Right kidney (tissue), 1 donor: ENCODE data around the gene SLC35E2B.
A peak's percentile ranks its signal among the peaks of the same experiment; 100 is the strongest.
"Not testable (repeated sequence)": the region's sequence is repeated elsewhere in the genome, so short reads cannot be mapped to it uniquely, and the experiment has no call there.

Source experiments
- DNase-seq: peaks from one replicate; pipeline ENCODE4 v3.0.0-alpha.2; 2016

Gene SLC35E2B

DNA sequence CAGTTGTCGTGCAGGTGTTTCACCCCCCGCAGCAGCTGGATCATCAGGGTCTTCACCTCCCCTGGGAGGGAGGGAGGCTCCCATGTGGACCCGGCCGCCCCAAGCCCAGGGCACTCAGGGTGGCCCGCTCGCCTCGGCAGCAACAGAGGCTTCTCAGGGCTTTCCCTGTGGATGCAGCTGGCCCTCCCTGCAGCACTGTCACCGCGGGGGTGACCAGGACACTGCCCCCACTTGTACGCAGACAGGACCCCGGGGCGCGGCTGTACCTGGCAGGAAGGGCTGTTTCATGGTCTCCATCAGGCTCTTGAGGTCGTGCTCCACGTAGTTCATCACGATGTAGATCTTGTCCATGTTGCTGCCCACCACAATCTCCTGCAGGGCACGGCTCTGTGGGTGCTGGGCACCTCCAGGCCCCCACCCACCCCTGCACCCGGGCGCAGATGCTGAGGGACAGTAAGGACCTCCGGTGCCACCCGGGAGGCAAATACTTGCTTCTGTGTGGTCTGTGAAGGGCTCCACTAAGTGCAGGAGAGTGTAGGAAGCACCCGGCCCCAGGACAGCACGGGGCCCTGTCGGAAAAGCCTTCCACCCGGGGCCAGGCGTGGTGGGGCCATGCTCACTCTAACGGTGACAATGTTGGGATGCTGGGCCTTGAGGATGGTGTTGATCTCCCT is 11.8 kb upstream of the SLC35E2B start:
- not testable (repeated sequence) for DNase-seq

DNA sequence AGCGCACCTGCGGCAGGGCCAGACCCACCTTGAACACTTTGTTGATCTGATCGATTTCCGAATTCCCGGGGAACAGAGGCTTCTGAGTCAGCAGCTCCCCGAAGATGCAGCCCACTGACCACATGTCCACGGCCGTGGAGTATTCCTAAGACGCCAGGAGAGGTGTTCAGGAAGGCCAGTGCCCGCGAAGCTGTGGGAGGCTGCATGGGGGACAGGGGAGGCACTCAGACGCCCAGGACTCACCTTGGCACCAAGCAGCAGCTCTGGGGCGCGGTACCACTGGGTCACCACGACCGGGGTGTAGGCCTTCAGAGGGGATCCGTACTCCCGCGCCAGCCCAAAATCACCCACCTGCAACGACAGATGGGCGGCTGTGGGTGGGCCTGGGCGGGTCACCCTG is 11.2 kb upstream of the SLC35E2B start:
- DNase-seq, result no peak

DNA sequence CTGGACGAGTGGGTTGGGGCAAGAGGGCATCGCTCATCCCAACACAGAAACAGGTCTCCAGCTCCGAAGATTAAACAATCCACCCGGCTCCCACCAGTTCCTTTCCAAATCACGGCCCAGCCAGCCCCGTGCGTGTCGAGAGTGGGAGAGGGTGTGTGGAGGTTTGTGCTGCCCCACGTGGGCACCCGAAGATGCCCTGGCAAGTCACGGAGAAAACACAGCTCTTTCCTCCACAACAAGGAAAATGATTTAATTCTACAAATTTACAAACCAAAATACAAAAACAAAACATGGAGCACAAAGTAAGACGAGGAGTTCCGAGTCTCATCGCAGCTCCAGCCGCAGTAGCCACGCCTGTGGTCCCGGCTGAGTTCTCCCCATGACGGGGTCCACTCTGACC is 9.9 kb upstream of the SLC35E2B start:
- DNase-seq, result not testable (repeated sequence)

DNA sequence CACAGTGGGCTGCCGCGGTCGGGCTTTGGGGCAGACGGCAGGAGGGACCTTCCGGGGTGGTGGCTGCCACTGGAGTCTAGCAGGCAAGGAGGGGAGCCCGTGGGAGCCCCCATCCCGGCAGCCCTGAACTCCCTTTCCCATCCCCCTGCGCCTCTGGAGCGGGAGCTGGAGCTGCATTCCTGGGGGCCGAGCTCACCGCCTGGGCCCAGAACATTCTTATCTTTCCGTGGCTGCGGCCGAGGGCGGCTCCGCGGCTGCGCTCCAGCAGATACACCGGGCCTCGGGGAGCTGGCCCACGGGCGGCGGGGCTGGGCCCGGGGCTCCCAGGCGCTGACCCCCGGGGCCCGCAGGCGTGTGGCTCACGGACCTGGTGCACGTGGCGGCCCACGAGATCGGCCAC is 8.0 kb upstream of the SLC35E2B start:
- not testable (repeated sequence) for DNase-seq

DNA sequence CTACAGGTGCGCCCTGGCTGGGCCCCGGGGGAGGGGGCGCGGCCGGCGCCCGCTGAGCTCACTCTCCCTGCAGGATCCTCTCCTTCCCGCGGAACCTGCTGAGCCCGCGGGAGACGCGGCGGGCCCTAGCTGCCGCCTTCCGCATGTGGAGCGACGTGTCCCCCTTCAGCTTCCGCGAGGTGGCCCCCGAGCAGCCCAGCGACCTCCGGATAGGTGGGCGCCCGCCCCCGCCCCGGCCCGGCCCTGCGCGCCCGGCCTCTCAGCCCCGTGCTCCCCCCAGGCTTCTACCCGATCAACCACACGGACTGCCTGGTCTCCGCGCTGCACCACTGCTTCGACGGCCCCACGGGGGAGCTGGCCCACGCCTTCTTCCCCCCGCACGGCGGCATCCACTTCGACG is 7.5 kb upstream of the SLC35E2B start:
- DNase-seq, result not testable (repeated sequence)

DNA sequence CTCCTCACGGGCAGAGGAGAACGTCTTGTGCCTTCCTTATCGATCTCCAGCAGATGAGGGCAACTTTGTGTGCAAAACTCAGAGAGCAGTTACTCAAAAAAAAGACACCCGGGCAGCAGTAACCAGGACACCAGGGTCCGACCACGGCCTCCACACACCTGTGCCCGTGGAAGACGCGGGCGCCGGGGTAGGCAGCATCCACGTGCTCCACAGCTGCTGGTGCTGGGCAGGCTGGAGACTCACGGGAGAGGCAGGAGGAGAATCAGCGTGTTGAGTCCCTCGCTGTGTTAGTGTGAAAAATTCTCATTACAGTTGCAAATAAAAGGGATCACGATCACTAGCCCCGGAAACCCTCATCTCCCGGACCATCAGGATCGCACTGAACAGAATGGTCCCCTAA is 6.5 kb upstream of the SLC35E2B start:
- not testable (repeated sequence) for DNase-seq

DNA sequence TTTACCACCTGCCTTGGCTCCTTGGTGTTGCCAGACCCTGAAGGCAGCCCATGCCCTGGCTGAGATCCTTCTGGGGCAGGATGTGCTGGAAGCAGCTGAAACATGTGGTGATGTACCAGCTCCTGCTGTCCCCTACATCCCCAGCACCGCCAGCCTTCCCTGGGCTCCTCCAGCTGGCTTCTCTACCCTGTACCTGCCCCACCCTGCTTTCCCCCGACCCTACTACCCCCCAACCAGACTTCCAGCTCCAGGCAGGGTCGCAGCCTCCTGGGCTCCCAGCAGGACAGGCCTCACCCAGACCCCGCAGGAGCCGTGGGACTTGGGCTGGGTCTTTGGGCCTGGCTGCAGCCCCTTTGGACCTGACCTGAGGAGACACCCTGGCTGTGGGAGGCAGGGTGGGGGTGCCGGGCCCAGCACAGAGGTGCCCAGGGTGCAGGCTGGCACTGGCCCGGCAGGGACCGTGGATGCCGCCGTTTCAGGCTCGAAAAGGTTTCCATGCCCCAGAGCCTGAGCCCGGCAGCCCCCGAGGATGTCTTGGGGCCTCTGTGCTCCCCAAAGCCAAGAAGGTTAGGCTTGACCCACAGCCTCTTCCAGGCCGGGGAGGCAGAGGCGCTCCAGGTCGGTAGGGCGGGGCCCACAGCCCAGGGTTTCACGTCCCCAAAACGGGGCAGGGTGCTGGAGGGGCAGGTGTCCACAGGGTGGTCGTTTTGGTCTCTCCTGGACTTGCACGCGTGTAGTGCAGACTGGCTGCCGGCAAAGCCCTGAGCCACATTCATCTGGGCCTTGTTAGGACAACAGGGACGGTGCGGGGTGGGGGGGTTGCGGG is 5.0 kb upstream of the SLC35E2B start:
- DNase-seq, result not testable (repeated sequence)

DNA sequence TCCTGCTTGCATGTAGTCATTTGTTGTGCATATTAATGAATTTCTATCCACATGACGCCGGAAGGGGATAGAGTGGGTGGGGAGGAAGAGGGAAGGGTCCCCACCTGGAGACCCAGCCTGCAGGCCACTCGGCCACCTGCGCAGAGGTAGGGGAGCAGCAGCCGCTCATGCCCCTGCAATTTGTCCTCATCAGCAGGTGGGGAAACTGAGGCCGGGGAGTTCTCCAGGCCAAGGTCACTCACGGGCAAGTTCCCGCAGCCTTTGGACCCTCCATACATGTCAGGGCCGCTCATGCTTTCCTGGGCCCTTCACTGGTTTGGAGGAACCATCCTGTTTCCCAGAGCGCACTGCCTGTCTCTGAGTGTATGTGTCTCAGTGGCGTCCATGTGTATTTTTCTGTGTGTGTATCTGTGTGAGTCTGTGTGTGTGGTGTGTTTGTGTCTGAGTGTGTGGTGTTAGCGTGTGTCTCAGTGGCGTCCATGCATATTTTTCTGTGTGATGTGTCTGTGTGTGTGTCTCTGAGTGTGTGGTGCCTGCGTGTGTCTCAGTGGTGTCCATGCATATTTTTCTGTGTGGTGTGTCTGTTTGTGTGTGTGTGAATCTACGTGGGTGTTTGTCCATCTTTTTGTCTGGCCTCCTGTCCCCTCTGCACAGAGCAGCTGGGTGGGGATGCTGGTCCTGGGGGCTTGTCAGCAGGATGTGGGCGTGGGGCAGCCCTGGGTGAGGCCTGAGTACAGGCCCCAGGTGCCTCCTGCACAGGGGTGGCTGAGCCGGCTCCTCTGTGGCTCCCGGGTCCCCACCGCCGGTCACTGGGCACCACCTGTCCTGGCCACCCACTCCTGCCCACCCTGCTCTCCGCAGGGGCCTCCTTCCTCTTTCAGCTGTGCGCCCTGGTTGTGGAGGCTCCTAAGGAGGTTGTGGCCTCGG is 4.1 kb upstream of the SLC35E2B start:
- not testable (repeated sequence) for DNase-seq

DNA sequence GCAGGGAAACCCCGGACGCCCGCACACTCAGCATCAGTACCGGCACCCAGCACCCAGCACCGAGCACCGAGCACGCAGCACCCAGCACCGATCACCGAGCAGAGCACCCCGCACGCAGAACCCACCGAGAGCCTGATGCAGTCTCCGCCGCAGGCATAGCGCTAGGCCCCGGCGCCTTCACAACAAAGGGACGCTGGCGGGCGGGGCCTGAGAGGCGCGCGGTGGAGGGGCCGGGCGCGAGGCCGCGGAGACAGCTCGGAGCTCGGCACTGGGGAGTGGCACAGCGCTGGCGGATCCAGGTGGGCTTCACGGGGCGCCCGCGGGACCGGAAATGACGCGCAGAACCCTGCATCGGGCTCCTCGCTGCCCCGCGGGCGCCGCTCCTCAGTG is 276 bp downstream of the SLC35E2B start:
- peak; percentile 85 for DNase-seq

DNA sequence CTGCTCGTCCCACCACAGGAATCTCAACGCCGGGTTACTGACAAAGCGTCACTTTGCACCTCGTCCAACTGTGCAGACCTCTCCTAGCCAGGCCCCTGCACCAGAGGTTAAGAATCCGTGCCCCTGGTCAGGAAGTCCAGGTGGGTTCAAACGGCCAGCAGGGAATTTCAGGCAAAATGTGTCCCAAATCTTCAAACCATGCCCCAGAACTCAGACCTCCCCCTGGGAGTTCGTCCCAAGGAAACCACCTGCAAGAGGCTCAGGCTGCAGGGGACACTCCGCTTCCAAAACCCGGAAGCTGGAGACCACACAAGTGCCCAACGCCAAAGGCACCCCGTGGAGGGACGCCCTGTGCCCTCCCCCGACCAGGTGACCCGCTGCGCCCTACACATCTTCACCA is 1.2 kb downstream of the SLC35E2B start:
- not testable (repeated sequence) for DNase-seq

DNA sequence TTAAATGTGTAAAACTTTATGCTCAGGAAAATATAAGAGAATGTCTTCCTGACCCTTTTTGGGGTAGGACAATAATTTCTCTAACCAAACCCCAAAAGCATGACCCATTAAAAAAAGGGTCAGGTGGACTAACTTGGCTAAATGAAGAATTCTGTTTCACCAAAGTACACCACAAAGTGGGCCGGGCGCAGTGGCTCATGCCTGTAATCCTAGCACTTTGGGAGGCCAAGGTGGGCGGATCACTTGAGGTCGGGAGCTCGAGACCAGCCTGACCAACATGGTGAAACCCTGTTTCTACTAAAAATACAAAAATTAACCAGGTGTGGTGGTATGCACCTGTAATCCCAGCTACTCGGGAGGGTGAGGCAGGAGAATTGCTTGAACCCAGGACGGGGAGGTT is 3.1 kb downstream of the SLC35E2B start:
- DNase-seq, result not testable (repeated sequence)

DNA sequence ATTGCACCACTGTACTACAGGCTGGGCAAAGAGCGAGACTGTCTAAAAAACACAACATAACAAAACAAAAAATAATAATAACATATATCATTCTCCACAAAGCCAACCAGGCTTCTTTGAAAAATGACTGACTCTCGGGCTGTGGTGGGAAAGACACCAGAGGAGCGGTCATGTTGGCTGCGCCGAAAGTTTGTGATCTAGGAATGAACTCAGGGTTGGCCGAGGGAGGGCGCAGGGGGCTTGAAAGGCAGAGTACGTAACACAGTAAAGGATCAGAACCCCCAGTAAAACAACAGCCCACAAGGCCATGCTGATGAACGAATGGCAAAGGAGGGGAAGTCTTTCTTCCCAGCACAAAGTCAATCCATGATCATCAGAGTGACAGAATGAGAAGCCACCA is 4.7 kb downstream of the SLC35E2B start:
- DNase-seq, result no peak

DNA sequence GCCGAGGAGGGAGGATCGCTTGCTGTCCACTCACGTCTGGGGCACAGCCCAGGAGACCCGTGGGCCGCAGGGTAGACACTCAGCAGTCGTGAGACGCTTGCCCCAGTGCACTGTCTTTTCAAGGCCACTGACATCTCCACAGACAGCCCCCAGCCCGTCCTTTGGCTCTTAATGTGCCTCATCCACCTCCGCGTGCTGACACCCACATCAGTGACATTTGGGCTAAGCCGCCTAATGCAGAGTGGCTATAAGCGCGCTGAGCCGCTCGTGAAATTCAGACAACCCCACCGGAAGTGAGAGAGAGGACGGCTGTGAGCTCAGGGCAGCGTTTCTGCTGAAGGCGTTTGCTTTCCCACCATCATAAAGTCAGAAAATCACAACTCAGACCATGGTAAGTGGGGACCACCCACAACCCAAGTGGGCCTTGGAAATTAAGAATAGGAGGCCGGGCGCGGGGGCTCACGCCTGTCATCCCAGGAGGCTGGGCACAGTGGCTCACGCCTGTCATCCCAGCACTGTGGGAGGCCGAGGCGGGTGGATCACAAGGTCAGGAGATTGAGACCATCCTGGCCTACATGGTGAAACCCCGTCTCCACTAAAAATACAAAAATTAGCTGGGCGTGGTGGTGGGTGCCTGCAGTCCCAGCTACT is 8.4 kb downstream of the SLC35E2B start:
- no peak for DNase-seq

DNA sequence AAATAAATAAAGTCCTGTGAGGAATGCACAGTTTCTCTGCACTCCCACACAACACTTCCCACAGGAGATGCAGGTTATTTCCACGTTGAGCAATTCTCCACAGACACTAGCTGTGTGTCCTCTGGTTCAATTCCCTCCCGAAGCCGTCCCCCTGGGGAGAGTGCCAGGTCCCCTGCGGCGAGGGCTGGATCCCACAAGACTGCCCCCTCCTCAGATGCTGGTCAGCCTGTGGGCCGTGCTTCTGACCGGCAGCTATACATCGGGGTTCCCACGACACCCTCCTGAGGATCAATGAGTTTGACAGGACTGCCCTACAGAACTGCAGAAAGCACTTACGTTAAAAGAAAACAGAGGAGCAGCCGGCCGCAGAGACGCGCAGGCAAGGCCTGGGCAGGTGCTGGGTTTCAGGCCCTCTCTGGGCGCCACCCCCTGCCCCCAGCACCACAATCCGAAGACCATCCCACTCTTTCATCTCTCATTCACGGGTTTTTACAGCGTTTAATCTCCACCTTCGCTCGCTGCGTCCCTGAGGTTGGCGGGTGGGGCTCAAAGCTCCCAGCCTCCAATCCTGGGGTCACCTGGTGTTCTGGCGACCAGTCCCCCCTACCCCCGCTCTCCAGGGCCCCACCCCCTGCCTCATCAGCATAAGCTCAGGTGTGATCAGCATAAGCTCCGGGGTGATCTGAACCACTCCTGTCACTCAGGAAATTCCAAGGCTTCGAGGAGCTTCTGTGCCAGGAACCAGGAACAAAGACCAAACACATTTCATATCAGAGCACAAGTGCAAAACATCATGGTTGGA is 9.3 kb downstream of the SLC35E2B start:
- no peak for DNase-seq

DNA sequence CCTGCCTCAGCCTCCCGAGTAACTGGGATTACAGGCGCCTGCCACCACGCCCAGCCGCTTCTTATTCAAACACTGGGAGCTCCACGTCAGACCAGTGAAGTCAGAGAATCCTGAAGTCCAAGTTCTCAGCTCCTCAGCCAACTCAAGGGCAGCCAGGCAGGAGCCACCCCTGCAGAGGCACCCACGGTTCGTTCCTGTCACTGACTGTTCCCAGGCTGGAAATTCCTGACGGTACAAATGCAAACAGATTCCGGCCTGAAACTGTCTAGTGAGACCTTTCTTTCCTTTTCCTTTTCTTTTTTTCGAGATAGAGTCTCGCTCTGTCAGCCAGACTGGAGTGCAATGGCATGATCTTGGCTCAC is 11.7 kb downstream of the SLC35E2B start:
- DNase-seq, result no peak

DNA sequence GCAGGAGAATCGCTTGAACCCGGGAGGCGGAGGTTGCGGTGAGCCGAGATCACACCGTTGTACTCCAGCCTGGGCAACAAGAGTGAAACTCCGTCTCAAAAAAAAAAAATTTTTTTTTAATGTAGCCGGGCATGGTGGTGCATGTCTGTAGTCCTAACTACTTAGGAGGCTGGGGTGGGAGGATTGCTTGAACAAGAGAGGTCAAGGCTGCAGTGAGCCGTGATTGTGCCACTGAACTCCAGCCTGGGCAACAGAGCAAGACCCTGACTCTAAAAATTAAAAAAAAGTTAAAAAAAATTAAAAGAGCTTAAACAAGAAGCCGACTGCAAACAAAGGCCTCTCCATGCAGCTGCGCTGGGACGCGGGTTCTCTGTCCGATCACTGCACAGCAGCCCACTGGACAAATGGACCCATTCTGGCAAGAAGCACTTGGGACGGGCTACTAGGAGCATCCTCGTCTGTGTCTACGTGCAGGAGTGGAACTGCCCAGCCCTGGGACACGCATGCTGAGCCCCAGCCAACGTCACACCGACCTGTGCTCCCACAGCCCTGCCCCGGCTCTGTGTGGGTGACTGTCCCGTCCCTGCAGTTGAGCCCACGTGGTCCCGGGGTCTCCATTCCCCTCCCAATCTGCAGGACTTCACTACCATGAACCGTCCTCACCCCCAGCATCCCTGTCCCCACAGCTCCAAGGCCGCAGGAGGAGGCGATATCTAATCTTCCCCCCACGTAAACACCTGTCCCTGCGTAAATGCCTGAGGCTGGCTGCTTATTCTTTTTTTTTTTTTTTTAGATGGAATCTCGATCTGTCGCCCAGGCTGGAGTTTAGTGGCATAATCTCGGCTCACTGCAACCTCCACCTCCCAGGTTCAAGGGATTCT is 12.3 kb downstream of the SLC35E2B start:
- DNase-seq, result no peak

DNA sequence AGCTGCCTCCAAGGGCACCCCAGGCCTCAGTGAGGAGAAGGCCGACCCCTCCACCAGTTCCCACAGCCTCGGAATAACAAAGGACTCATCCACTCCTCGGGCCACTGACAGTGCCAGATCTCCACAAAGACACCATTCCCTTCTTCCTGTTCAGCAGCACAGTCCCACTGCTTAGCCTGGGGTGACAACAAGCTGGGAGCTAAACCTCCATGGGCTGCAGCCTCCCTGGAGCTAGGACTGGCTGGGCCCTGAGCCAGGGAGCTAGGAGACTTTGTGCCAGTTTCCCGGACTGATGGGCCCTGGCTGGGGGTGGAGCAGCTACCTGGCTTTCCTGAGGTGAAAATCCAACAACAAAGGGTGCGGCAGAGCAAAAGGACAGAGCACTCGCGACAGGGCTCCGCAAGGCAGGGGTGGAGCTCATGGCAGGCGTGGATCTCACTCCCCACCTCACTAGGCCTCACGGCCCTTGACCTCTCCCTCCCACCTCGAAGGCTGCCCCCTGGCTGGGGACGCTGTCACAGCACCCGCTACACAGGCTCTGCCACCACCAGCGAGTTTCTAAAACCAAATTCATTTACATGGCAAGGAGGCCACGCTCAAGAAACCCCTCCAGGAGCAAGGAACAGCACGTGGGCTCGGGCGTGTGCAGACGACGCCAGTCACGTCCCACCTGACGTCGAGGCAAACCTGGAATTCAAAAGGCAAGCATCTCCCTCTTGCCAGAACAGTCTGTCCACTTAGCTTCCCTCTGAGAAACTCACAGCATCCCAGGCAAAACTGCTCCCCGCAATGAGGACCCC is 13.8 kb downstream of the SLC35E2B start:
- DNase-seq, result peak; percentile 8

DNA sequence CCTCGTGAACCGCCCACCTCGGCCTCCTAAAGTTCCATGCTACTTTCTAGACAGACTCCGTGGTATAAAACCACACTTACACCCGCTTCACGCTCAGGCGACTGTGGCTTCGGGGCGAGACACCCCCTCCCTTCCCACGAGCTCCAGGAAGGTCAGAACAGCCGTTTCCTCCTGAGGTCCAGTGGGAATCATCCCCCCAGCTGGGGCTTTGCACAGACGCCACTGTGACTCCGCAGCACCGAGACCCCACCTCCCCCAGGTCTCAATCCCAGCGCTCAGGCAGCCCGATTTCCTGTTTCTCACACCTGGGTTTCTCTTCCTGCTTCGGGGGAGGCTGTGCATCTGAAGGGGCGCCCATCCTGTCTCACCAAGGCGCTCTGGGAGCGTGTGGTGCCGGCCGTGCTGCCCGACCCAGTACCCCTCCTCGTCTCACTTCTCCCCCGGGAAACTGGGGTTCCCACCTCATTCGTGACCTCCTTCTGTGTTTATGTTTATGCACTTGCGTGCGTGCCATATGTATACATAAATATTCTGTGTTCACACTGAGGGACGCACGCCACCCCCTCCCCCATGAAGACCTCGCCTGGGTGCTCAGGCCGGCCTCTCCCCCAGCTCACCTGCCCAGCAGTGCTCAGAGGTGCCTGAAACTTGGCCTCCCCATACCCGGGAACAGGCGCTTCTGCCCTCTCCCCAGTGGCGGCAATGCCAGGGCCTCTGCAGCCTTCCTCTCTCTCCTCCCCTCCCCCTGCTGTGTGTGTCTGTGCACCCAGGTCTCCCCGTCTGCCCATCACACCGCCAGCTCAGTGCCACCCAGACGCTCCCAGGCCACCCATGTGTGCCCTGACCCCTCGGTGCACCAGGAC is 14.6 kb downstream of the SLC35E2B start:
- no peak for DNase-seq

DNA sequence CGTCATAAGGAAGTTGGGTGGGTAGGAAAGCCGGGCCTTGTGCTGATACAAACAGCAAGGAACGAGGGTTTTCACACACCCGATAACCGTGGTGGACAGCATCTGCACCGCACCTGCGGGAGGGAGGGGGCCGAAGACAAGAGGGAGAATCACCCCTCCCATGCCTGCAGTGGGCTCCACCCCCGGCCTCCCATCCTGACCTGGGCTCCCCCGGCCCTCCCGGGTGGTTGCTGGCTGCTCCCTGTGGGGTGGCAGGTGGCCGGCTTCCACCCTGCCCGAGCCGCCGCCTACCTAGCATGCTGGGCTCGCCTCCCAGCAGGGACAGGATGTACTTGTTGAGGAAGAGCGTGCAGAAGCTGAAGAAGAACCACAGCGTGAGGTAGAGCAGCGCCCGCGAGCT is 16.5 kb downstream of the SLC35E2B start:
- not testable (repeated sequence) for DNase-seq
